GM18511 (cell line): ENCODE data around the gene NR1D1.
A peak's percentile ranks its signal among the peaks of the same experiment; 100 is the strongest.
"Not testable (repeated sequence)": the region's sequence is repeated elsewhere in the genome, so short reads cannot be mapped to it uniquely, and the experiment has no call there.

ENCODE experiments used
- ATAC-seq: cut with Tn5 transposase; IDR thresholded peaks from one replicate; pipeline ENCODE4 v1.9.1; 2021; ENCODE audit warnings: mild to moderate bottlenecking, moderate library complexity; ENCODE audit not compliant: unreplicated experiment

Gene NR1D1

DNA sequence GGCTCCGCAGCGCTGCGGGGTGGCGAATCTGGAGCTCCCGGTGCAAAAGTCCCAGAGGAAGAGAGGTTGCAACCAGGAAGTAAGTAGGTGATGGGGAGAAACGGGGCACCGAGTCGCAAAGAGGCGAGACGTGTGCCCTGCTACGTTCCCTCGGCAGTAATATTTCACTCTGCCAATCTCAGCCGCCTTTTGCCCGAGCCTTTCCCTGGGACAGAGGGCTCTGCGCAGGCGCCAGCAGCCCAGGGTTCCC, at the start of gene NR1D1:
TSS of gene NR1D1 (minus strand) at position 171 of the 250 bp plus-strand sequence. CDS start 495 bp downstream, outside the sequence.
- no peak for ATAC-seq

DNA sequence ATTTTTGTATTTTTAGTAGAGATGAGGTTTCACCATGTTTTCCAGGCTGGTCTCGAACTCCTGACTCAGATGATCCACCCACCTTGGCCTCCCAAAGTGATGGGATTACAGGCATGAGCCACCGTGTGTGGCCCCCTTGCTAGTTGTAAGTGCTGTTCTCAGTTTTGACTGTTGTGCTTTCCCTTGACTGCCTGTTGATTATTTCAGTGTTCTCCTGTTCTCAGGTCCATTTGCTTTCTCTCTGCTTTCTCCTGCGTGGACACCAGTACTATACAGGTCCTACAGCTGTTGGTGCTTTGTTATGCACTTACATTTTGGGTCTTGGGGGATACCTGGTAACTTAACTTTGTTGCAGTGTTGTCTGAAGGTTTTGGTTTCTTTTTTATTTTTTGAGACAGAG, 48.1 kb upstream of the NR1D1 start:
- ATAC-seq: no peak

DNA sequence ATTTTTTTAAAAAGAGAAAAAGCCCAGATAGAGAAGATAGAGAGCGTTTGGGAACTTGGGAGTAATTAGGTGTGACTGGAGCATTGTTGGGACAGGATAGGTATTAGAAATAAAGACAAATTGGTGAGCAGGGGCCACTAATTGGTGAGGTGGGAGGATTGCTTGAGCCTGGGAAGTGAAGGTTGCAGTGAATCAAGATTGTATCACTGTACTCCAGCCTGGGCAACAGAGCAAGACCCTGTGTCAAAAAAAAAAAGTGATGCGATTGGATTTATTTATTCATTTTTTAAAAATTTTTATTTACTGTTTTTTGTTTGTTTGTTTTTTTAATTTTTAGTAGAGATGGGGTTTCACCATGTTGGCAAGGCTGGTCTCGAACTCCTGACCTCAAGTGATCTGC, 45.1 kb upstream of the NR1D1 start:
- ATAC-seq: no peak

DNA sequence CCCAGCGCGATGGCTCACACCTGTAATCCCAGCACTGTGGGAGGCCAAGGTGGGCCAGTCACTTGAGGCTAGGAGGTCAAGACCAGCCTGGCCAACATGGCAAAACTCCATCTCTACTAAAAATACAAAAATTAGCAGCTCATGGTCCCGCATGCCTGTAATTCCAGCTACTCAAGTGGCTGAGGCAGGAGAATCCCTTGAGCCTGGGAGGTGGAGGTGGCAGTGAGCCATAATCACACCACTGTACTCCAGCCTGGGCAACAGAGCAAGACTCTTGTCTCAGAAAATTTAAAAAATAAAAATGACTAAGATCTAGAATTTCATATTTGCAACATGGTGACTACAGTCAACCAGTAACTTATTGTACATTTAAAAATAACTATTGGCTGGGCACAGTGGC, 42.8 kb upstream of the NR1D1 start:
- ATAC-seq: not testable (repeated sequence)

DNA sequence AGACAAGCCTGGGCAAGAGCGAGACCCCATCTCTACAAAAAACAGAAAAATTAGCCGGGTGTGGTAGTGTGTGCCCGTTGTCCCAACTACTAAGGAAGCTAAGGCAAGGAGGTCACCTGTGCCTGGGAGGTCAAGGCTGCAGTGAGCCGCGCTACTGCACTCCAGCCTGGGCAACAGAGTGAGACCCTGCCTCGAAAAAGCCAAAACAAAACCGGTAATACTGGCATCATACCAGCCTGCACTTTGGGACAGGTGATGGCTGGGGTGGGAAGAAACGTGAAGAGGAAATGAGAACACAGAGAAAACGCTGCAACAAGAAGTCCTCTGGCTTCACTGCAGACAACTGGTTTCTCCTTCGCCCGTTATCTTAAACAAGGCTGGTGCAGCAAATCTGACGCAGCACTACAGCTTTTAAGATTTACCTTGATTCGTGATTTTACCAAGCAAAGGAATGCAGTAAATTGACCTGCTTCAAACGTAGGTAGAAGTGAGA, 39.2 kb upstream of the NR1D1 start:
- ATAC-seq: peak; percentile 21

DNA sequence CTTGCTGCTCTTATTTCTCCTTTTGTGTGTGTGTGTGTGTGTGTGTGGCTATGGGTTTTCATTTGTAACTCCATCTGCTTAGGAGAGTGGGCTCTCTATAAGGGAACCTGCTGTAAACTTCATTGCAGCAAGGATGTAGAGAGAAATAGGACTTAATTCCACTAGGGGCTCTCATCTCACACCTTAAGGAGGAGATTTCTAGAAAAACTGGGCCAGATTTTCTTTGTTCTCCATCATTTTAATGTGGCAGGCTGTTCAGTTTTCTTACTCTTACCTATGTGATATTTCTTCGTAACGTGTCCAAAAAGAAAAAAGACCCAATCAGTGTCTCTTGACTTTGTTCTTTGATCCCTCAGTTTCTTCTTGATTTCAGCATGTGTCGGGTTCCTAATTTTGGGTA, 35.4 kb upstream of the NR1D1 start:
- no peak for ATAC-seq

DNA sequence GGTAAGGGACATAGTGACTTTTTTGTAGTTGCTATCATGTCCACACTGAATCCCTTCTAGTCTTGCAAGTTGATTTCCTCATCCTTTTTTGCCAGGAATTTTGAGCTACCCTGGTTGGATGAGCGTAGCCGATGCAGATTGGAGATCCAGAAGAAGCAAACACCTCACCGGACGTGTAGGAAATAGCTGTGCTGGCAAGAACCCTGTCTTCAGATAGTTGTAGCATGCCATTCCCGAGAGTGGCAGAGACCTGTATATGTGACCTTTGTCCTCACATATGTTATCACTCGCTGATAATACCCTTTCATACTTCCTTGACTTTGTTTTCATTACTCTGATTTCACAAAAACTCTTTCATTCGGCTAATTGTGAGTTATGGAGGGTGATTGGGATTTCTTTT, 33.8 kb upstream of the NR1D1 start:
- ATAC-seq: no peak

DNA sequence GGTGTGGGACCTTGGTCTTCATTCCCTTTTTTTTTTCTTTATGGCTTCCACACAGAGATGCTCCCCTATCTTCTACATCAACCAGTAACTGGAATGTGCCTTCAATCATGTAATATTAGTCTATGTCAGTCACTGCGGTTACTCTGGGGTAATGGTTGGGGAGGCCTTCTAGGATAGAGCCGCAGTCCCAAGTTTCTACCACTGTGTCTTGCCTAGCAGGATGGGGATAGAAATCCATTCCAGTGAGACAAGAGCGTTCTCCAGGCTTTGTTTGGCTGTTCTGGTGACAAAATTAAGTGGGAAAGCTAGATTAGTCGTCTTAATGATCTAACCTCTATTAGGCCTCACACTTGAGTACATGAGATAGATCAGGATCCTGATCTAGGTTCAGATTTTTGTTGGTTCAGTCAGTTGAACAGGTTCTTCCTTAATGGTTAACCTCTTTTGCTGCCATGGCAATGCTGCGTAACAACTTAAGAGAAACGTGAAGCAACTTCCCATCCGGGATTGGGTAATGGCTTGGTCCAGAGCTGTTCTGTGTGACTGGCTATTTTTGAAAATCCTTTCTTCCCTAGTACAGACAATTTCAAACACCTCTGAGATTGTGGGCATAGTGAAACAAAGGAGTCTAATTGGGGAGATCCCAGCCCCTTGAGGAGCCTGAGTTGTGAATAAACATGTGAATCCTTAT, 30.1 kb upstream of the NR1D1 start:
- ATAC-seq: no peak

DNA sequence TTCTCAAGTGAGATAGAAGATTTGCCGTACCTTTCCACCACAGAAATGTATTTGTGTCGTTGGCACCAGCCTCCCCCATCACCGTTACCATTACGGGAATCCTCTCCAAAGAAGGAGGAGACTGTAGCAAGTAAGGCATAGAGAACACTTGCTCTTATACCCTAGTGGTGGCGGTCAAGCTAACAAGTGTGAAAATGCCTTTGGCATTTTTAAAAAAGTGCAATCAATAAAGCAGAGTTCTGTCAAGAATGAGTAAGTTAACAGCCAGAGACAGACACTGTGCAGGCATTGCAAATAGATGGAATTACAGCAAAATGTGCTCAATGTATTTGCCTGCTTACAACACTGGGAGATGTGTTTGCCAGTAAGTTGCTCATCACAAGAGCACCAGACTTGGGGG, 29.1 kb upstream of the NR1D1 start:
- no peak for ATAC-seq

DNA sequence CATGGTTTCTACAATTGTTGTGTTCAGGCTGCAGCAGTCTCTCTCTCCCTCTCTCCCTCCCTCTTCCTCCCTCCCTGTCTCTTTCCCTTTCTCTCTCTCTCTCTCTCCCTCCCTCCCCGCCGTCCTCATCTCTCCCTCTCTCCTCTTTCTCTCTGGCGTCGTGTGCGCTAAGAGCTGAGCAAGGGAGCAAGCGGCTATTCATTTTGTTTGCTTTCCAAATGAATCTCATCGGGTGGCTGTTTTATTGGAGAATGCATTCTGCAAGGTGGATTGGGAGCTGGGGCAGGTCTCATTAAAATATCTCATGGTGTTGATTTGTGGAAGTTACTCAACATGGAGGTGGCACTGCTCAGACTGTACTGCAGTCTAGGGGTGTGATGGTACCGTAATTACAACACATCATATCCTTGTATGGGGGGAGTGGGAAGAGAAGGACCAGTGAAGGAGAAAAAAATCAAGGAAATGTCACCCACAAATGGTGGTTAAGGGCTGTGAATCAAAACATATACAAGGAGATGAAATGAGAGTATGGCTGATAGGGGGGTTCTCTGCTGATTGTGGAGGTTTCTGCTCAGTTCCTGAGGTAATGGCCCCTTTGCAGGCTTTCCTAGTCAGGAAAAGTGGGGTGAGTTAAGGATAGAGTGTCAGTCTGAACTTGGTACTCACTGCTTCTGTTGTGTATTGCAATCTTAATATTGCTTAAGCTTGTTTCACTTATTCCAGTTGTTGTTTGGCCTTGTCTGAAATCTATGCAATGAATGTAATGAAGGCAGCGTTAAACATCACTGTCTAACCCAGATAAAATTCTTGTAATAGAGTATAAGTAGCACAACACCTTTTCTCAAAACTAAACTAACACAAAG, 24.1 kb upstream of the NR1D1 start:
- no peak for ATAC-seq

DNA sequence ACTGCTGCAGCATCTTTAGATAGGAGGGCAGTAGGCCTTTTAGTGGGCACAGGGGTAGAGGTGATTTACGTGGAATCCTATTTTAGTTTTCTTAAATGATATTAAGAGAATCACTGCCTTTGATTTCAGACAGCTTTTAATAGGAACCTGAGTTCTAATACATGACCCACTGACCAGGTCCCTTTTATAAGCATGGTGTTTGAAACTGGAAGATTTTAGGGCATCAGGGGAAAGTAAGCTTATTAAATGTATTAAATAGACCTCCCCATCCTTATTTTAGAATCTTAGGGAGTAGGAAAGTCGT, 23.4 kb upstream of the NR1D1 start:
- ATAC-seq: no peak

DNA sequence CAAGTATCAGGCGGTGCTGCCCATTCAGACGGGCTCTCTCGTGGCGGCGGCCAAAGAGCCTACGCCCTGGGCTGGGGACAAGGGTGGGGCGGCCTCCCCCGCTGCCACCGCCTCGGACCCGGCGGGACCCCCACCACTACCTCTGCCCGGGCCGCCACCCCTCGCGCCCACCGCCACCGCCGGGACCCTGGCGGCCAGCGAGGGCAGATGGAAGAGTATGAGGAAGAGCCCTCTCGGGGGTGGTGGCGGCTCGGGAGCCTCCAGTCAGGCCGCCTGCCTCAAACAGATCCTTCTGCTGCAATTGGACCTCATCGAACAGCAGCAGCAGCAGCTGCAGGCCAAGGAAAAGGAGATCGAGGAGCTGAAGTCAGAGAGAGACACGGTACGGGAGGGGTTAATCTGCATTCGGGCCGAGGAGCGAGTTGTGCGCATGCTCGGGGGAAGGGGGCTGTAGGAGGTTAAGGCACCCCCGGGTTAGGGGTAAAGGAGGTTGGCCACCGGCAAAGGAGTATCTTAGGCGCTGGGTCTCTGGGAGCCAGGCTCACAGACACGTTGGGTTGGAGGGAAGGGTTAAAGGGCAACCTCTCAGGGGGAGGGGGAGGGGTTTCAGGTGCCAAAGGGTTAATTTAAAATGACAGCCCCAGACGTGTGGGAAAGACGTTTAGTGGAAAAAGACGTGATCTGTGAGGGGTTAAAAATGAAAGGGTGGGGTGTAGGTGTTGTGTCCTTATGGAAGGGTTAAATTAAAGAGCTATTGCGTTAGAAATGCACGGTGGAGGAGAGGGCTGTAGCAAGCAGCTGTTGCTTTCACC, 22.8 kb upstream of the NR1D1 start:
- ATAC-seq: no peak

DNA sequence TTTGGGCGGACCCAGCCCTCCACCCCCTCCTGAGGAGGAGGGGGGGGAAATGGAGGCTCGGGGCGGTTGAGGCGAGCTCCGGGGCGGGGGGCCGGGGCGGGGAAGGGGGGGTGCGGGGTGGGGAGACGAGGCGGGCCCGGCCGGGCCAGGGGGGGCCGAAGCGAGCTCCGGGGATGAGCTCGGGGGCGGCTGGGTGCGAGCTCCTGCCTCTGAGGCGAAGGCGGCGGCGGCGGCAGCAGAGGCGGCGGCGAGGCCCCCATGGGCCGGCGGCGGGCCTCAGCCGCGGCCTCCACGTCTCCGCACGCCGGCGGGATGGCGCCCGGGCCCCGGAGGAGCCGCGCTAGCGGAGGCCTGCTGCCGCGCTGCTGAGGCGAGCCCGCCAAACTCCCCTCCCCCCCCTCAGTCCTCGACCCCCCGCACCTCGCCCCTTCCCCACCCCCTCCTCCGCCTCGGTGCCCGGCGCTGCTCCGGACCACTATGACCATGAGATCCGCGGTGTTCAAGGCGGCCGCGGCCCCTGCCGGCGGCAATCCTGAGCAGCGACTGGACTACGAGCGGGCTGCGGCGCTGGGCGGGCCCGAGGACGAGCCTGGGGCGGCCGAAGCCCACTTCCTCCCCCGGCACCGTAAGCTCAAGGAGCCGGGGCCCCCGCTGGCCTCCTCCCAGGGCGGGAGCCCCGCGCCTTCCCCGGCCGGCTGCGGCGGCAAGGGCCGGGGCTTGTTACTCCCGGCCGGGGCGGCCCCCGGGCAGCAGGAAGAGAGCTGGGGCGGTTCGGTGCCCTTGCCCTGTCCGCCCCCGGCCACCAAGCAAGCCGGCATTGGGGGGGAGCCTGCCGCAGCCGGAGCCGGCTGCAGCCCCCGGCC, 22.0 kb upstream of the NR1D1 start:
- ATAC-seq: no peak

DNA sequence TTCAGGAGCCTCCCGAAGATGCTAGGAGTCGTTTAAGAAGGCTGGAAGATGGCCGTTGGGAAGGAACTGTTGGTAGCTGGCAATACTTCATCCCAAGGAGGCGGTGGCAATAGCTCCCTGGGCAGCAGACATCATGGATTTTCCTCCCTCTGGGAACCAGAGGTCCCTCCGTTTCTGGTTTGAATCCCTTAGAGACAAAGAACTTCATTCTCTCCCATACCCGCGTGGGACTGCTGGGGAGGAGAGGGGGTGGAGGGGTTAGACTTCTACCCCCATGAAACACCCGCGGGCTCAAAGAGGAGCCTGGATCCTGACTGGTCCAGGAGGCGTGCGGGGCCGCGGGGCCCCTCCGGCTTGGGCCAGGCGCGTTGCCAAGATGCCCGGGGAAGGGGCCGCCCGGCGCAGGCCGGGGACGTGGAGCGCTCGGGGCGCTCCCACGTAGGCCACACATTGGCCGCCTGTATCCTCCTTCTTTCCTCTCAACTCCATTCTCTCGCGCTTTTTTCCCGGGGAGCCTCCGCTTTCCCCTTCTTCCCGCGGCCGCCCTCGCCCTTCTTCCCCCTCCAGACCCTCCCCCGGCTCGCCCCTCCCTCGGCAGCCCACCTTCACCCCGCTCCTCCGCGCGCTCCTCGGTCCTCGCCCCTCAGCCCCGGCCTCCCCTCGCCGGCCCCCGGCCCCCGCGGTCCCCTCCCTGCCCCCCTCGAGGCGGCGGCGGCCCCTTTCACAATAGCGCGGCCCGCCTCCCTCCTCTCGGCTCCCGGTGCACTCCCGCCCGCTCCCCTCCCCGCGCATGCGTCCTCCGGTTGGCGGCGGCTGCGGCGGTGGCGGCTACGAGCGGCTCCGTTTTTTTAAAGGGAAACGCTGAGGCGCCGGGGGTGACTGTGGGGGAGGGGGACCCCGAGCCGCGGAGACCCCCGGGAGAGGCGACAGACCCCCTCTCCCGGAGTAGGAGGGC, 21.1 kb upstream of the NR1D1 start, which contains the start of gene MSL1:
TSS of gene MSL1 (plus strand) at position 791 of the 955 bp plus-strand sequence. CDS start 642 bp downstream, outside the sequence.
- no peak for ATAC-seq

DNA sequence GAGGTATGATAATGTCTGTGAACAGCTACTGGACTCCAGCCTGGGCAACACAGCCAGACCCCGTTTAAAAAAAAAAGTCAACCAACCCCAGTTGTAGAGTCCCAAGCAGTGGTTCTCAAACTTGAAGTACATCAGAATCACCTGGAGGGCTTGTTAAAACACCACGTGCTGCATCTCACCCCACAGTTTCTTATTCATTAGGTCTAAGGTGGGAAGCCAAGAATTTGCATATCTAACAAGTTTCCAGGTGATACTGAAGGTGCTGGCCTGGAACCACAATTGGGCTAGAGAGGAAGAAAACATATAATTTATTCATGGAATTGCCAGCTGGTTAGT, 14.7 kb upstream of the NR1D1 start:
- no peak for ATAC-seq

DNA sequence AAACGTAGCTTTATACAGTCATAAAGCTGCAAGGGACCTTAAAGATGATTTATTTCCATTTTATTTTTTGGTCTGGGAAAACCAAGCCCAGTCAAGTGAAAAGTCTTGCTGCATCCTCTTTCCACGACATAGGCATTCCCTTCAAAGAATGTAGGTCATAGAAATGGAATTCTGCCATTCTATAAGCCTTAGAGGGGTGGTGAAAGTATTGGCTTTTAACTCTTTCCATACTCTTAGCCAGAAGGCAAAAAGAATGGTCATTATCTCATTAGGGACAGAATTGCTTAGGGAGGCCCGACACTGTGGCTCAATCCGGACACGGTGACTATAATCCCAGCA, 13.5 kb upstream of the NR1D1 start:
- ATAC-seq: no peak

DNA sequence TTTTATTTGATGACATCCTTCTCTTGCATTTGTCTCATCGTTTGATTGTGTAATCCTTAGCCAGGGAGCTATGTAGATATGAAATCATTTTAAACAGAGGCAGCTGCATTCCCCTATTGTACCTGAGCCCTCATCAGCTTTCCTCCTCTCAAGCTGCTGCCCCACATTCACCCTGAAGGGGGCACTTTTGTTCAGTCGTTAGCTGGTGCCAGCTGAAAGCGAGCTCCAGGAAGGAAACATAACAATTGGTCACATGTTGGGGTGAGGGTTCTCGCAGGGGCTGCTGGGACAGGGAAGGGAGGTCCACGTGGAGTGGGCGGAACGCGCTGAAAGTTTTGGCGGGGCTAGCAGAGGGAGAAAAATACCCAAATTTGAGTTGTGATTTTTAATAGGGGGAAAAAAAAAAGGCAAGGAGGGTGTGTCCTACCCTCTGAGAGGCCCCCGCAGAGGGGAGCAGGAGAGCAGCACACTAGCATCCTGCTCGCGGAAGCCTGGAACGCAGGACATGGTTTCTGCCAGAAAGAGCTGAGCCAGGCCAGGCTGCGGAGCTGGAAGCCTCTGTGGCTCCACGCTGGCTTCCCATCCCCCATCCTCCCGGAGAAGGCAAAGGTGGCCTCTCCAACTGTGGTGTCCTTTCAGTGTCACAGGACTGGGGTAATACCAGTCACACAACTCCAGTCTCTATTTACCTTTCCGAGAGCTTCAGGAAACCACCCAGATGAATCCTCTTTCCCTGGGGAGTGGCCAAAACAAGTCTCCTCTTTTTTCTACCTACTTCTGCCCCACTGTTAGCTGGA, 12.9 kb upstream of the NR1D1 start:
- peak; percentile 86 for ATAC-seq

DNA sequence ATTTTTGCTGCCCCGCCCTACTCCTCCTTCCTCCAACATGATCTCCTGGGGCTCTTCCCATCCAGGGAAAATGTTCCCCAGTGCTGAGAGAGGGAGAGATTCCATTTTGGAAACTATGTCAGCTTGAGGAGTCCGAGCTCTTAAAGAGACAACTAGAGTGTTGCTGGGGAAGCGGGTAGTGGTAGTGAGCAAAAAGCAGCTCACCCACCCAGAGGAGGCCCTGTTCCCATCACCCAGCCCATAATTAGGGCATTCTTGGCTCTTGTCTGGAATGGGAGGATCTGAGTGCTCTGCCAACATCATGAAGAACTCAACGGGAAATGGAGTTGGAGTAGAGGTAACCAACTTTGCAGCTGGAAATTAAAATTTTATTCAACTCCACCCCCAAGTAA, 12.3 kb upstream of the NR1D1 start:
- ATAC-seq: no peak

DNA sequence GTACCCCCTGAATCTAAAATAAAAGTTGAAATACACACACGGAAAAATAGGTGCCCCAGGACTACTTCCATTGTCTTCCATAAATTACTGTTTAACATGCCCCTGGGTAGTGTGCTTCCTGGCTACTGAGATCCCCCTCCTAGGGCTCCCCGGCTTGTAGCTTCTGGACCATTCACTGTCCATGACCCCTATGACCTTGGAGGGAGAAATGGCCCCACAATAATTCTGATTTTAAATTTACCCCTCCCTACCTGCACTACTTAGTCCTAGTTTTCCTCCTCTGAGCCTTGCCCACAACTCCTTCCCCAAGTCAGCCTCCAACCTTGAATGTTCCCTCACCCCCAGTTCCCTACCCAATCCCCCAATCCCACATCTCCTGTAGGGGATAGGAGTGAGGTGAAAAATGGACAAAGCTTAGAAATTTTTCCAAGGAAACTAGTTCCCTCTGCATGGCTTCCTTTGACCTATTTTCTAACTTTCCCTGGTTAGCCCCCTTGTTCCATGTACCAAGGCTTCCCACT, 11.9 kb upstream of the NR1D1 start:
- ATAC-seq: no peak
